ENCODE data around the gene CELF5.
"Not testable (repeated sequence)": the region's sequence is repeated elsewhere in the genome, so short reads cannot be mapped to it uniquely, and the experiment has no call there.

CELF5 gene

GRCh38 chr19:3187662-3188511 lies 36.6 kb upstream of the CELF5 start:
- no peak for DNase-seq (ENCODE audit: low read depth)
- TF ChIP-seq CTCF (IDR thresholded peaks at IDR 0.05; ENCODE audit: insufficient read depth, low read depth, low read length, missing control alignments): no peak
- H3K4me3 ChIP-seq (ENCODE audit: low read length): no peak overlapping the region

DNA sequence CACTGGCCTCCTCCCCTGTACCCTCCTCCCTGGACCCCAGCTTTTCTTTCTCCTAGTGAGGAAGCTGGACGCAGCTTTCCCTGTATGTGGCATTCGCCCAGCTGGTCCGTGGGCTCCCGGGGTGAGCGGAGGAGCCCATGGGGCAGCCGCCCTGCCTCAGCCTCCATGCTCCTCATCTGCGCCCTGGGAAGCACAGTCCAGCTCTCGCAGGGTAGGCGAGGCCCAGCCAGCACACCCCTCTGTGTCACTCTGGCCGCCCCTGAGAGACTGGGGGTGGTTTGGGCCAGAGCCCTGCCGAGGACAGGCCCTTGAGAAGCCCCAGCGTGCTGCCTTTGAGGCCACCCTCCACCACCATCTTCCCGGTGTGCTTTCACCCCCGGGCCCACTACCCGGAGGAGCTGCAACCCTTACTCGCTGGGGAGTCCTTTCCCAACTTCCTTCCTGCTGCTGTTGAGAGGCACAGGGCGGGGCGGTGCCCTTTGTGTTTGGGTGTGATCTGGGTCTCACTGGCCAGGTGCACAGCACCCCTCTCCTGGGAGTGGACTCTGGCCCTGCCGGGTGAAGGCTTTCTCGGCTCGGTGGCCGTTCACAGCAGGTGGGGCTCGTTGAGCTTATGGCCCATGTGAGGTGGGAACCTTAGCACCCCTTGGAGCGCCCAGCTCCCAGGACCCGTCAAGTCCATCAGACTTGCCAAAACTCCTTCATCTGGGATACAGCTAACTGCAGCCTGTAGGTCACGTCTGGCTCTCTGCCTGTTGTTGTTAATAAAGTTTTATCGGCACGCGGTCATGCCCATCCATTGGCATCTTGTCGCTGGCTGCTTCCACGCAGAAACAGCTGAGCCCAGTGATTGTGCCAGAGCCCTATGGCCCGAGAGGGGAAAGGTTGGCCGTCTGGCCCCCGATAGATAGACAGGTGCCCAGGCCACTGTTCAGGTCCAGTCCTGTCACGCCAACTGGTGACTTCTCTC lies 35.5 kb upstream of the CELF5 start:
- TF ChIP-seq CTCF (IDR thresholded peaks at IDR 0.05; ENCODE audit: insufficient read depth, low read depth, low read length, missing control alignments): no peak
- DNase-seq (ENCODE audit: low read depth): no peak
- no peak overlapping the region for H3K4me3 ChIP-seq (ENCODE audit: low read length)

- no peak overlapping the region for H3K4me3 ChIP-seq (ENCODE audit: low read length)
- DNase-seq (ENCODE audit: low read depth): no peak
- TF ChIP-seq CTCF (IDR thresholded peaks at IDR 0.05; ENCODE audit: insufficient read depth, low read depth, low read length, missing control alignments): no peak
These were observed 34.6 kb upstream of the CELF5 start for GRCh38 chr19:3189702-3190469.

DNA sequence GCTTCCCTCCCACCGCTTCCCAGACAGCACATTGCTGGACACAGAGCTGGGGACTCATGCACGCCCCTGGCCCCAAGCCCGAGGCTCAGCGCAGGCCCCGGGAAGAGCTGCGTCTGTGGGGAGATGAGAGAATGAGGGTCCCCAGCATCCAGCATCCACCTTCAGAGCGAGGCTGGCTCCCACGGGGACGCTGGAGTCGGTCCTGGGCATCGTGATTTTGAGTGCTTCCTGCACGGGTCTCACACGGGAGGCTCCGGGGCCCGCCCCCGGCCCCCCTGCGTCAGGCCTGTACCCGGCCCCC lies 34.0 kb upstream of the CELF5 start:
- no peak for DNase-seq (ENCODE audit: low read depth)
- TF ChIP-seq CTCF (IDR thresholded peaks at IDR 0.05; ENCODE audit: insufficient read depth, low read depth, low read length, missing control alignments): no peak
- H3K4me3 ChIP-seq (ENCODE audit: low read length): no peak overlapping the region

DNA sequence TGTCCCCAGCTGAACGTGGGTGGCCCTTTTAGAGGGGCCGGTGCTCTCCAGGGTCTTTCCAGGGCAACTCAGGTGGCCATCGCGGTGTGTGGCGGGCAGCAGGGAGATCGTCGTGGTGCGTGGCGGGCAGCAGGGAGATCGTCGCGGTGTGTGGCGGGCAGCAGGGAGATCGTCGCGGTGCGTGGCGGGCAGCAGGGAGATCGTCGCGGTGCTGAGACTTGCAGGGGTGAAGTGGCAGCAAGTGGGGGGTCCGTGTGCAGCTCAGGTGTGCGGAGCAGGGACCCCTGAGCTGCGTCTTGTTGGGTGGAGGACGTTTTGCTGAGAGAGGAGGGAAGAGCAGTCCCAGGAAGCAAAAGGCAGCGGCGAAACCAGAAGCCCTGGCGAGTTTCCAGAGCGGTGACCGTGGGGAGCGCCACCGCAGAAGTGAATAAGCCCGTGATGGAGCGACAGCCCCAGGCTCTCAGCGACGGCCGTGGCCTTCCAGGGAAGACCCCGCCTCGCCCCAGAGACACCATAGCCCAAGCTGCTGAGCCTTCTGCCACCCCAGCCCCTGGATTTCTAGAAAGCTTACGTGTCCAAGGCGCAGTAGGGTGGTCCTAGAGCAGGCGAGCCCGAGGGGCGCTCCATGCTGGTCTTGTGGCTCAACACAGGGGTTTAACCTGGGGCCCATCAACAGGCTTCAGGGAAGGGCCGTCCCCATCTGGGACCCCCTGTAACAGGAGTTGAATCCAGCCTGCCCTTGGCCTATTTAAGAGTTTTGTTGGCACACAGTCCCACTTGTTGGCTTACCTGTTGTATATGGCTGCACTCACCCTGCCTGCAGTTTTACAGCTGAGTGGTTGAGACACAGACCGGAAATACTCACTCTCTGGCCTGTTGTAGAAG lies 33.3 kb upstream of the CELF5 start:
- no peak for DNase-seq (ENCODE audit: low read depth)
- no peak for TF ChIP-seq CTCF (IDR thresholded peaks at IDR 0.05; ENCODE audit: insufficient read depth, low read depth, low read length, missing control alignments)
- H3K4me3 ChIP-seq (ENCODE audit: low read length): no peak overlapping the region

DNA sequence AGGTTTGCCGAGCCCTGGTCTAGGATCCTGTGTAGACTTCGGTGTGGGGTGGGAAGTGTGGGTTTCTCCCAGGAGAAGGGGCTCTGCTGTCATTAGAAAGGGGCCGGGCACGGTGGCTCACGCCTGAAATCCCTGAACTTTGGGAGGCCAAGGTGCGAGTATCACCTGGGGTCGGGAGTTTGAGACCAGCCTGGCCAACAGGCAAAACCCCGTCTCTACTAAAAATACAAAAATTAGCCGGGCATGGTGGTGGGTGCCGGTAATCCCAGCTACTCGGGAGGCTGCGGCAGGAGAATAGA lies 32.7 kb upstream of the CELF5 start:
- H3K4me3 ChIP-seq (ENCODE audit: low read length); DNase-seq (ENCODE audit: low read depth): not testable (repeated sequence)
